Uterus (tissue), 4 donors: ENCODE data around the gene PRKN. TPM values are rescaled to one million over a fixed set of nuclear protein-coding genes. Genes with fewer than 3 reads are reported as not detected.

Experiments used
- DNase-seq, 2 donors: peaks; one replicate each; pipeline ENCODE4 v3.0.0-alpha.2; 2019 to 2020
- H3K27ac ChIP-seq, 2 donors: fragments of 200-600 bp; sonication (generic); 1 replicate in 1 of 2; 2 replicates in 1 of 2; pipeline ENCODE4 v1.5.1; 2016 to 2018
- H3K27me3 ChIP-seq, 2 donors: fragments of 200-600 bp; sonication (generic); one replicate each; pipeline ENCODE4 v1.5.1; 2018 to 2019; ENCODE audit warnings: control low read depth in 1 of 2
- H3K36me3 ChIP-seq, 2 donors: fragments of 200-600 bp; sonication (generic); one replicate each; pipeline ENCODE4 v1.5.1; 2019; ENCODE audit warnings: control low read depth in 1 of 2
- H3K4me1 ChIP-seq, 2 donors: fragments of 200-600 bp; sonication (generic); one replicate each; pipeline ENCODE4 v1.5.1; 2018 to 2019; ENCODE audit warnings: control low read depth in 1 of 2
- H3K4me3 ChIP-seq, 2 donors: fragments of 200-600 bp; sonication (generic); 1 replicate in 1 of 2; 2 replicates in 1 of 2; pipeline ENCODE4 v1.5.1; 2018 to 2019; ENCODE audit warnings: mild to moderate bottlenecking in 1 of 2
- H3K9me3 ChIP-seq, 2 donors: fragments of 200-600 bp; sonication (generic); one replicate each; pipeline ENCODE4 v1.5.1; 2019; ENCODE audit warnings: control low read depth in 1 of 2
- CTCF ChIP-seq, 4 experiments: fragments of 200-600 bp in 2 of 4; fragments of 450-650 bp in 2 of 4; sonication (generic) in 2 of 4; IDR thresholded peaks; one replicate each; pipeline ENCODE4 v1.5.1; 2016 to 2019; ENCODE audit warnings: antibody characterized with exemption in 4 of 4, mild to moderate bottlenecking in 2 of 4, moderate library complexity in 1 of 4
- POLR2A ChIP-seq, 2 donors: fragments of 450-650 bp; IDR thresholded peaks; one replicate each; pipeline ENCODE4 v1.6.1; 2016; ENCODE audit warnings: antibody characterized with exemption in 2 of 2, mild to moderate bottlenecking in 1 of 2, moderate library complexity in 1 of 2
- intact Hi-C: fragments of 100-400 bp; cut with DNase I; formaldehyde crosslinking; loops from one replicate; pipeline ENCODE4 v1.15.1; 2023; ENCODE audit warnings: low total_unique reads
- total RNA-seq, 4 donors: library from RNA; depleted of rRNA in 3 of 4; stranded (reverse); fragments of >200 nt in 3 of 4; gene quantifications; one replicate each; pipeline versions ENCODE4 v1.1.0 to v1.2.4, GENCODE V29; 2014 to 2023
- donor health status: DM: yes; HTN: yes; CAD: no.

Gene PRKN
- total RNA-seq, 4 donors from 2014 or later: 10.2 to 21.3 (median 13.1) TPM

GRCh38 chr6:161796681-161797080 is 930.9 kb downstream of the PRKN start:
- Histone ChIP-seq H3K4me3 (no peak overlapping the region), H3K36me3 (no peaks in the 10 kb centered on the region), H3K9me3 (no peaks in the 10 kb centered on the region), H3K4me1 (no peaks in the 10 kb centered on the region), H3K27ac (no peak overlapping the region), H3K27me3 (no peaks in the 10 kb centered on the region)
- TF ChIP-seq CTCF (IDR thresholded peaks at IDR 0.05) (no peak), POLR2A (IDR thresholded peaks at IDR 0.05) (no peak)
- no peak for DNase-seq
- intact Hi-C loops: no loop called here

GRCh38 chr6:161792851-161793493 is 934.6 kb downstream of the PRKN start:
- H3K27me3 ChIP-seq: no peaks in the 10 kb centered on the region
- TF ChIP-seq POLR2A (IDR thresholded peaks at IDR 0.05) (no peak), CTCF (IDR thresholded peaks at IDR 0.05) (no peak)
- no peak overlapping the region for H3K4me3 ChIP-seq
- intact Hi-C loops: no loop called here
- no peaks in the 10 kb centered on the region for H3K36me3 ChIP-seq
- H3K27ac ChIP-seq: no peak overlapping the region
- DNase-seq: no peak
- no peaks in the 10 kb centered on the region for H3K4me1 ChIP-seq
- no peaks in the 10 kb centered on the region for H3K9me3 ChIP-seq

GRCh38 chr6:161788531-161788930 is 939.0 kb downstream of the PRKN start:
- TF ChIP-seq CTCF (IDR thresholded peaks at IDR 0.05) (no peak), POLR2A (IDR thresholded peaks at IDR 0.05) (no peak)
- Histone ChIP-seq H3K36me3 (no peaks in the 10 kb centered on the region), H3K4me3 (no peak overlapping the region), H3K27me3 (no peaks in the 10 kb centered on the region), H3K9me3 (no peaks in the 10 kb centered on the region), H3K4me1 (no peaks in the 10 kb centered on the region), H3K27ac (no peak overlapping the region)
- intact Hi-C loops: no loop called here
- DNase-seq: no peak

- no peak overlapping the region for H3K27ac ChIP-seq
- H3K9me3 ChIP-seq: no peaks in the 10 kb centered on the region
- H3K36me3 ChIP-seq: no peaks in the 10 kb centered on the region
- H3K27me3 ChIP-seq: no peaks in the 10 kb centered on the region
- TF ChIP-seq CTCF (IDR thresholded peaks at IDR 0.05) (no peak), POLR2A (IDR thresholded peaks at IDR 0.05) (no peak)
- intact Hi-C loops: no loop called here
- DNase-seq: no peak
- no peak overlapping the region for H3K4me3 ChIP-seq
- no peaks in the 10 kb centered on the region for H3K4me1 ChIP-seq
Measured at GRCh38 chr6:161772176-161772575, 955.4 kb downstream of the PRKN start.

GRCh38 chr6:161761966-161762365 is 965.6 kb downstream of the PRKN start:
- no peak overlapping the region for H3K4me3 ChIP-seq
- no peak overlapping the region for H3K27ac ChIP-seq
- H3K36me3 ChIP-seq: no peaks in the 10 kb centered on the region
- TF ChIP-seq CTCF (IDR thresholded peaks at IDR 0.05) (no peak), POLR2A (IDR thresholded peaks at IDR 0.05) (no peak)
- no peaks in the 10 kb centered on the region for H3K4me1 ChIP-seq
- H3K27me3 ChIP-seq: no peaks in the 10 kb centered on the region
- H3K9me3 ChIP-seq: no peaks in the 10 kb centered on the region
- DNase-seq: no peak
- intact Hi-C loops: no loop called here
